Skeletal muscle cell (primary cell): ENCODE results near the gene RHOV.

Source experiments
- DNase-seq: peaks from one replicate; pipeline ENCODE4 v3.0.0-alpha.2; 2010; ENCODE audit warnings: low read depth
- H3K4me3 ChIP-seq: 2 replicates; pipeline ENCODE4 v1.5.1; 2011; ENCODE audit warnings: low read depth, mild to moderate bottlenecking, control low read depth, low read length, moderate library complexity

RHOV gene

GRCh38 chr15:40826423-40827075 lies 47.5 kb downstream of the RHOV start:
- no peak for DNase-seq
- no peak overlapping the region for H3K4me3 ChIP-seq

- DNase-seq, result no peak
These were observed 48.2 kb downstream of the RHOV start for GRCh38 chr15:40825661-40826422.

GRCh38 chr15:40823572-40824343 lies 50.3 kb downstream of the RHOV start:
- no peak for DNase-seq
- H3K4me3 ChIP-seq, result no peak overlapping the region

More at GRCh38 chr15:40825661-40826422, 48.2 kb downstream of the RHOV start:
- H3K4me3 ChIP-seq, result no peak overlapping the region
